Caco-2 (cell line): Measurements from ENCODE around the gene BMP10. TPM values are rescaled to one million over a fixed set of nuclear protein-coding genes. Genes with fewer than 3 reads are reported as not detected.

Experiments
- Bru-seq: library from RNA; stranded (reverse); fragments of 400-500 nt; gene quantifications from one replicate; lab custom pipeline; 2021; lab: Mats Ljungman, UMichigan
- BruChase-seq, 2 experiments: library from RNA; stranded (reverse); fragments of 400-500 nt; gene quantifications; one replicate each; lab custom pipeline; 2021; lab: Mats Ljungman, UMichigan
- BruUV-seq: library from RNA; stranded (reverse); fragments of 400-500 nt; replicated peaks from 2 replicates; lab custom pipeline; 2021; lab: Mats Ljungman, UMichigan
- CTCF ChIA-PET: fragments of 300-600 bp; sonication (Branson Sonifier 250); formaldehyde crosslinking; loops from one replicate; lab custom pipeline; 2022; ENCODE audit warnings: antibody characterized with exemption; lab: Charles Lee
- POLR2A ChIA-PET: fragments of 300-600 bp; sonication (Branson Sonifier 250); formaldehyde crosslinking; loops from one replicate; lab custom pipeline; 2022; ENCODE audit warnings: antibody characterized with exemption; lab: Charles Lee
- DNase-seq, 2 experiments: peaks; one replicate each; pipeline versions ENCODE4 v3.0.0 to v3.0.0-alpha.2; 2020 to 2022
- H3K27me3 ChIP-seq: replicated peaks from 2 replicates; pipeline ENCODE4 v1.6.0; 2011; ENCODE audit warnings: low read length; ENCODE audit not compliant: control insufficient read depth, insufficient read depth
- H3K36me3 ChIP-seq: 2 replicates; pipeline ENCODE4 v1.5.1; 2011; ENCODE audit warnings: low read length; ENCODE audit not compliant: control insufficient read depth, insufficient read depth
- H3K4me1 ChIP-seq: fragments of 250-450 bp; sonication (Bioruptor Pico); 2 replicates; pipeline ENCODE4 v1.5.1; 2020; ENCODE audit warnings: mild to moderate bottlenecking
- H3K4me3 ChIP-seq: 2 replicates; pipeline ENCODE4 v1.5.1; 2011; ENCODE audit warnings: low read depth, mild to moderate bottlenecking, control low read depth, low read length
- H3K9me3 ChIP-seq: fragments of 250-450 bp; sonication (Bioruptor Pico); 2 replicates; pipeline ENCODE4 v1.5.1; 2020; ENCODE audit warnings: mild to moderate bottlenecking, moderate library complexity
- H3K27ac Mint-ChIP-seq: one replicate; pipeline ENCODE4 v1.8.0; 2022; ENCODE audit warnings: mixed read lengths; ENCODE audit not compliant: unreplicated experiment
- H3K27me3 Mint-ChIP-seq: one replicate; pipeline ENCODE4 v1.8.0; 2022; ENCODE audit warnings: mixed read lengths; ENCODE audit not compliant: insufficient read depth, unreplicated experiment
- H3K36me3 Mint-ChIP-seq: one replicate; pipeline ENCODE4 v1.8.0; 2022; ENCODE audit warnings: mild to moderate bottlenecking, mixed read lengths; ENCODE audit not compliant: insufficient read depth, unreplicated experiment
- H3K4me1 Mint-ChIP-seq: one replicate; pipeline ENCODE4 v1.8.0; 2022; ENCODE audit warnings: low read depth, mixed read lengths; ENCODE audit not compliant: unreplicated experiment
- H3K4me3 Mint-ChIP-seq: one replicate; pipeline ENCODE4 v1.8.0; 2022; ENCODE audit warnings: mild to moderate bottlenecking, moderate library complexity, mixed read lengths; ENCODE audit not compliant: unreplicated experiment
- H3K9me3 Mint-ChIP-seq: one replicate; pipeline ENCODE4 v1.8.0; 2022; ENCODE audit warnings: mixed read lengths; ENCODE audit not compliant: unreplicated experiment
- CTCF ChIP-seq, 2 experiments: fragments of 200-600 bp in 1 of 2; IDR thresholded peaks; 1 replicate in 1 of 2; 2 replicates in 1 of 2; pipeline versions ENCODE4 v1.5.1 to v1.8.0; 2011 to 2022; ENCODE audit warnings: antibody characterized with exemption in 1 of 2, control low read depth in 1 of 2, inconsistent platforms in 1 of 2, low read depth in 1 of 2, low read length in 1 of 2, mild to moderate bottlenecking in 1 of 2, moderate library complexity in 1 of 2; ENCODE audit not compliant: insufficient read depth in 1 of 2, severe bottlenecking in 1 of 2, unreplicated experiment in 1 of 2
- intact Hi-C: fragments of 100-400 bp; cut with micrococcal nuclease; formaldehyde crosslinking; loops from one replicate; pipeline ENCODE4 v1.10.0; 2022; ENCODE audit not compliant: unreplicated experiment
- long read RNA-seq: library from polyadenylated mRNA; stranded (forward); transcript quantifications from one replicate; pipeline ENCODE4 v2.0.0, GENCODE V29; 2022
- total RNA-seq: library from RNA; stranded (reverse); gene quantifications from 2 replicates; pipeline ENCODE4 v1.2.3, GENCODE V29; 2022

Gene BMP10
- total RNA-seq (not detected in 2 replicates), Bru-seq, nascent RNA (not detected), BruChase-seq, experiment 1, labeled RNA remaining after a 2-hour chase (not detected), BruChase-seq, experiment 2, labeled RNA remaining after a 6-hour chase (not detected)
- long read RNA-seq: 0 reads

- H3K27me3 ChIP-seq: no peaks in the 10 kb centered on the region; the same call in 1 of the 2 replicates
- TF ChIP-seq CTCF (IDR thresholded peaks at IDR 0.05; ENCODE audit: insufficient read depth in 1 of 2, low read depth in 1 of 2, low read length in 1 of 2, severe bottlenecking in 1 of 2, unreplicated experiment in 1 of 2): no peak
- no peak within 1 kb of the TSS for H3K4me3 ChIP-seq
- Mint-ChIP-seq H3K27me3 (no peaks in the 10 kb centered on the region), H3K4me3 (no peak within 1 kb of the TSS), H3K4me1 (no peaks in the 10 kb centered on the region), H3K9me3 (no peaks in the 10 kb centered on the region), H3K27ac (no peak within 1 kb of the TSS), H3K36me3 (no peaks in the 10 kb centered on the region)
- CTCF ChIA-PET: no interaction called here
- intact Hi-C loops: no loop called here
- H3K36me3 ChIP-seq: no peaks in the 10 kb centered on the region
- H3K9me3 ChIP-seq: 0 out of 2 replicates have a peak, but pooled peaks cover 3% of the 10 kb centered on the region
- H3K4me1 ChIP-seq: no peaks in the 10 kb centered on the region
- DNase-seq: no peak
- POLR2A ChIA-PET: no interaction called here
- no TSS peak for BruUV-seq
Observed at GRCh38 chr2:68871159-68871764, at the start of gene BMP10. BMP10 (minus strand) TSS chr2:68871397; CDS start chr2:68871358, 39 bp downstream.

GRCh38 chr2:68920481-68921170, 49.4 kb upstream of the BMP10 start:
- H3K9me3 ChIP-seq: no peaks in the 10 kb centered on the region
- intact Hi-C loops: no loop called here
- Mint-ChIP-seq H3K36me3 (no peaks in the 10 kb centered on the region), H3K4me1 (no peaks in the 10 kb centered on the region), H3K4me3 (no peak overlapping the region), H3K27ac (no peak overlapping the region), H3K27me3 (peaks cover 4% of the 10 kb centered on the region), H3K9me3 (no peaks in the 10 kb centered on the region)
- peaks cover 5% of the 10 kb centered on the region; the same call in 1 of the 2 replicates for H3K4me1 ChIP-seq
- no peaks in the 10 kb centered on the region for H3K27me3 ChIP-seq
- TF ChIP-seq CTCF (IDR thresholded peaks at IDR 0.05; ENCODE audit: insufficient read depth in 1 of 2, low read depth in 1 of 2, low read length in 1 of 2, severe bottlenecking in 1 of 2, unreplicated experiment in 1 of 2): no peak
- ChIA-PET POLR2A (no interaction called here), CTCF (no interaction called here)
- BruUV-seq: no TSS peak
- H3K36me3 ChIP-seq: no peaks in the 10 kb centered on the region
- DNase-seq: no peak
- H3K4me3 ChIP-seq: no peak overlapping the region

GRCh38 chr2:68918497-68918896, 47.3 kb upstream of the BMP10 start:
- H3K27me3 Mint-ChIP-seq: peaks cover 3% of the 10 kb centered on the region
- H3K27me3 ChIP-seq: no peaks in the 10 kb centered on the region
- no peaks in the 10 kb centered on the region for H3K4me1 Mint-ChIP-seq
- H3K4me3 Mint-ChIP-seq: no peak overlapping the region
- no peak overlapping the region for H3K27ac Mint-ChIP-seq
- intact Hi-C loops: no loop called here
- H3K9me3 ChIP-seq: no peaks in the 10 kb centered on the region
- no peaks in the 10 kb centered on the region for H3K36me3 Mint-ChIP-seq
- no peak for TF ChIP-seq CTCF (IDR thresholded peaks at IDR 0.05; ENCODE audit: insufficient read depth in 1 of 2, low read depth in 1 of 2, low read length in 1 of 2, severe bottlenecking in 1 of 2, unreplicated experiment in 1 of 2)
- peaks cover 5% of the 10 kb centered on the region; the same call in 1 of the 2 replicates for H3K4me1 ChIP-seq
- H3K36me3 ChIP-seq: no peaks in the 10 kb centered on the region
- no peak overlapping the region for H3K4me3 ChIP-seq
- DNase-seq: no peak
- ChIA-PET POLR2A (no interaction called here), CTCF (no interaction called here)
- H3K9me3 Mint-ChIP-seq: no peaks in the 10 kb centered on the region
- BruUV-seq: no TSS peak
